Retinal pigment epithelial cell (primary cell): Measurements from ENCODE around the gene RPL28.

Experiments used
- DNase-seq: peaks from one replicate; pipeline ENCODE4 v3.0.0-alpha.2; 2010; ENCODE audit warnings: low read depth
- H3K4me3 ChIP-seq: 2 replicates; pipeline ENCODE4 v1.5.1; 2011; ENCODE audit warnings: mild to moderate bottlenecking, low read length, control low read depth, moderate library complexity
- CTCF ChIP-seq: conservative IDR thresholded peaks from 2 replicates; pipeline ENCODE4 v1.5.1; 2011; ENCODE audit warnings: low read depth, low read length, control low read depth, inconsistent platforms

The RPL28 gene

GRCh38 chr19:55354698-55355212, 31.0 kb upstream of the RPL28 start, which contains the start of gene COX6B2:
Gene COX6B2, minus strand, starts transcription at chr19:55354719. Its CDS starts 198 bp downstream, at chr19:55354521.
- no peak for TF ChIP-seq CTCF
- peak within 1 kb of the TSS; percentile 51 for H3K4me3 ChIP-seq
- DNase-seq: no peak

DNA sequence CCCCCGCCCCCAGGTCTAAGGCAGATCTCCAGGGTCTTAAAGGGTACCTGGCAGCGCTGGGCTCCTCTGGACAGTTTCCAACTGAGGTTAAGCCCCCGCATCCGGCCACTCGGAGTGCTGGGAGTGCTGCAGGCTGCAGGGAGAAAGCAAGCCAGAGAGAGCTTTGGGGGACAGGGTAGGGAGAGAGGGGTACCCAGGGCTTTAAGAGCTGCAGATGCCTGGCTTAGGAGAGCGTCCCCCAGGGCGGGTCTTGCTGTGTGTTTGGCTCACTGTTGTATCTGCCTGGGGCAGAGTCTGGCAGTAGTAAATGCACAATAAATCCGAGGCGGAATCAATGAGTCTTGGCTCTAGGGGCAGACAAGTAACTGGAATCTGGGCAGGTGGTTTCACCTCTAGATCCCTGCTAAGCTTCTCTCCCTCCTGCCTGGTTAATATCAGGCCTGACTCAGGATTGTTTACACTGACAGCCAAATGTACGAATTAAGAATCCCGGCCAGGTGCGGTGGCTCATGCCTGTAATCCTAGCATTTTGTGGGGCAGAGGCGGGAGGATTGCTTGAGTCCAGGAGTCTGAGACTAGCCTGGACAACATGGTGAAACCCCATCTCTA, 30.4 kb upstream of the RPL28 start:
- TF ChIP-seq CTCF: no peak
- no peak for DNase-seq
- no peak overlapping the region for H3K4me3 ChIP-seq

DNA sequence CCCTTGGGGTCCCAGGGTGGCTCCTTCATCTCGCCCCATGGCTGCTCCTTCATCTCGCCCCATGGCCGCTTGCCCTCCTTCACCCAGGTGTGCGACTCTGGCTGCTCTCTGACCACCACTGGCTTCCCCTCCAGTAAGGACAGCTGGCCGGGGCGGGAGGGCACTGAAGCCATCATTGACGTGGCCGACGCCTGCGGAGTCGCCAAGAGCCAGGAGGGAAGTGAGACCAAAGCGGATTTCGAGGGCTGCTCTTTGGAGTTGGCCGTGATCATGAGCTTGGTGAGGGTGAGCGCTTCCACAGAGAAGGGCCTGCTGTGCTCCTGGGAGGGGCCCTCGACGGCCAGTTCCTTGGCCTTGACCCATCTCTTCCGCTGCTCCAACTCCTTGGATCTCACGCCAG, 27.2 kb upstream of the RPL28 start:
- DNase-seq: no peak
- no peak for TF ChIP-seq CTCF

DNA sequence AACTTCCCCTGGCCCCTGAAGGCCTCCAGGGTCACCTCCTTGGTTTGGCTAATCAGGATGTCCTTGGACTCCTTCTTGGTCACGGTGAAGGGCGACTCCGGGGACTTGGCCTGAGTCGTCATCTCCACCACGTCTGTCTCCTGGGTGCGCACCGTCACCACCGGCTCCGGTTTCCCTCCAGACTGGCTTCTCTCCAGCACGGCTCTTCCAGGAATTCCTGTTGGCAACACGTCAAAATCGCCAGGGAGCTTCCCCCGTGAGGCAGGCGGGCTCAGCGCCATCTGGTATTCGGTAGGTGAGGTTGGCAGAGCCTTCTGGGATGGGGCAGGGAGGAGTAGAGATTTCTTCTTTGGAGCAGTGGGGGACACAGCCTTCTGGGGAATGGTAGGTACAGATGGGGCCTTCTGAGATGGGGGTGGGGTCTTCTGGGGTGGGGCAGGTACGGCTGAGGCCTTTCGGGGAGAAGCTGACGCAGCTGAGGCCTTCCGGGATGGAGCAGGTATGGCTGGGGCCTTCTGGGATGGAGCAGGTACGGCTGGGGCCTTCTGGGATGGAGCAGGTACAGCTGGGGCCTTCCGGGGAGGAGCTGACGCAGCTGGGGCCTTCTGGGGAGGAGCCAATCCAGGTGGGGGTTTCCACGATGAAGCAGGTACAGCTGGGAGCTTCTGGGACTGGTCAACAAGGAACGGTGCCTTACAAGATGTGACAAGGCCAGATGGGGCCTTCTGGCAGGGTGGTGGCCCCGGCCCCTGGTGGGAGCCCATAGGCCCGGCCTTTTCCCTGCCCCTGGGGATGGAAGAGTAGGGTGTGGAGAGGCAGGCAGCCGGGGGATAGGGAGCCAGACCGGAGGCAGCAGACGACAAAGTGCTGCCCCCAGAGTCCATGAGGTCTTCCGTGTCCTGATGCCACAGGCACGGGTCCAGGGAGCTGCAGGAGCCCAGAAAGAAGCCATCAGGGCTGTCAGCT, 26.5 kb upstream of the RPL28 start:
- H3K4me3 ChIP-seq: no peak overlapping the region
- no peak for DNase-seq
- TF ChIP-seq CTCF: no peak

More for the DNA sequence above, 27.2 kb upstream of the RPL28 start:
- no peak overlapping the region for H3K4me3 ChIP-seq

DNA sequence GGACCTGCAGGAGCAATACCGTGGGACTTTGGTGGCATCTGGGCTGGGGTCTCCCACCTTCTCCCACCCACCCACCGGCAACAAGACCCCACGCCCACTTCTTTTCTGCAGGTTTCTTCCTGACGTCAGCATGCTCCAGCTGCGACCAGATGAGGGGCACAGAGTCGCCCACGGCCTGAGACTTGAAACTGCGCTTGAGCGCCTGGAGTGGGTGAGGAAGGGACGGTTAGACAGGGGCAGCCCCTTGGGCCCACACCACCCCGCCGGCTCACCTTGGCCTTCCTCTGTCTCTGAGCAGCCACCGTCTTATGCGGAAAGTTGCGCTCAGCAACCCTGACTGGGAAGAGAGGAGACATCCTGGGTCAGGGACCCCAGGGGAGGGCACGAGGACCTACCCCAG, 24.8 kb upstream of the RPL28 start:
- no peak for DNase-seq
- H3K4me3 ChIP-seq: no peak overlapping the region
- TF ChIP-seq CTCF: no peak

GRCh38 chr19:55362174-55362989, 23.4 kb upstream of the RPL28 start:
- DNase-seq: no peak
- H3K4me3 ChIP-seq: no peak overlapping the region
- TF ChIP-seq CTCF: no peak
